CD4-positive, alpha-beta T cell treated with Interleukin-21 for 1 hour (primary cell): ENCODE data around the gene SPPL3.
A peak's percentile ranks its signal among the peaks of the same experiment; 100 is the strongest.

Source experiments
- DNase-seq: peaks from one replicate; pipeline ENCODE4 v3.0.0-alpha.2; 2020

SPPL3 gene

DNA sequence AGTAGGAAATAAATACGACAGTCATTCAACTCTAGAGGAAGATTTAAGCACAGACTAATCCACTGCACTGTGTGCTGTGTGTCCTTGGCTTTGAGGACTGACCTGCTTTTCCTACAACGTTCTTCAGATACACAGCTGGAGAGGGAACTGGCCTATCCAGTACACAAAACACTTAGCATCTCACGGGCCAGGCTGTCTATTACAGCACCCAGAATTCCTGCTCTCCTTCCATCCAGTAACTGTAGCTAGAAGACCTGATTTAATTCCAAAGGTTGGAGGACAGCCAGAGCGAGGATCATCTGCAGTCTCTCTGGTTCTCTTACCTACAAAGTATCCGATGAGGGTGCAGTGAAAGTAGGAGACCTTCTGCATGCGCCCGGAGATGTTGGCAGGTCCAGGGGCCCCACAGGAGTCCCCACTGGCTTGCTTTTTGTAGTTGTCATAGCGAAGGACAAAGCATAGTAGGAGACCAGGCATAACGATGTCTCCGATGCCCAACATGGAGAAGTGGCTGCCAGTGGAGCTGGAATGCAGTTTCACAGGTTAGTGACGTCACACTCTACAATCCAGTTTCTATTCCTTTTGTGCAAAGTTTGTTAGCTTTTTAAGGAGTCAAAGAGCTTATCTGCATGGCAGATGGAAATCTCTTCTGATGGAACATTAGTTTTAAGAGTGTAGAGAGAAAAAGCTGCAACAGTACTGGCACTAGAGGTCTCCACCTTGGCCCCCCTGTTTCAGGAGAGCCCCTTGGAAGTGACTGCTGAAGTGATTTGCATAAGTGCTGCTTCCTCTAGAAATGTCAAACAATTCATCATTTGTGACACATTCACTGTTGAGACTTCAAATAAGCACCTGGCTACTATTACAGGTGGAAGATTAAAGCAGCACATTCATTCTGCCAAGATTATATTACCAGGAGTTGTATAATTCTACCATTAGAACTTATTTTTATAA lies 136.8 kb downstream of the SPPL3 start:
- no peak for DNase-seq

GRCh38 chr12:120766566-120766965 lies 137.6 kb downstream of the SPPL3 start:
- no peak for DNase-seq

DNA sequence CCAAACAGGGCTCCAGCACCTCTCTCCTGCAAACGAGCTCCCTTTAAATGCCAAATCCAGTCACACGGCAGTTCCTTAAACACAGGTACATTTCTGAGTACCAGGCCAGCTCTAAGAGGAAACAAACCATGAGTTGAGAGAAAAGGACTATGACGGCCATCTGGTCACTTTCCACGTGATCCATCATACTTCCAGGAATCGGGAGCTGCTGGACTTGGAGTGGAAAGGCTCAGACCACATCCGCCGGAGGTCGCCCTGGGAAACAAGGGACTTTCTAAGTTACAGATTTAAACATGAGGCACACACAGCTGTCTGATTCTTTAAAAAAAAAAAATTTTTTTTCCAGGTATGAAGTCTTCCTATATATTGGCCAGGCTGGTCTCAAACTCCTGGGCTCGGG lies 139.3 kb downstream of the SPPL3 start:
- DNase-seq, result no peak

GRCh38 chr12:120763250-120763649 lies 140.9 kb downstream of the SPPL3 start:
- no peak for DNase-seq

DNA sequence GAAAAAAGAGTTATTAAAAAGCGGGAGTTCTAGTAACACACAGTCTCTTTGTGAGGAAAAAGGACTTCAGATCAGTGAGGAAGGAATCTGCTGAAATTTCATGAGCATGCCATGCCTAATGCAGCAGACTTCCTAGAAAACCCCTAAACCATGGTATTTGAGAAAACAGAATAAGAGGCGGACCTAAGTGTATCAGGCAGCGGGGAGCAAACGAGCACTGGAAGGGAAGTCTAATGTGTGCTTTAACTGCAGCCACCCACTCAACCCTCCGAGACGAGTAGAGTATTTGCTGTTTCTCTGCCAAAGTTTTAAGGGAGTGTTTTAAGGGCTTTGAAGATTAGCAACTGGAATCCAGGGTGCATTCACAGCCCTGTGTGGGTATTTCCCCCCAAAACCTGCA lies 142.1 kb downstream of the SPPL3 start:
- no peak for DNase-seq

DNA sequence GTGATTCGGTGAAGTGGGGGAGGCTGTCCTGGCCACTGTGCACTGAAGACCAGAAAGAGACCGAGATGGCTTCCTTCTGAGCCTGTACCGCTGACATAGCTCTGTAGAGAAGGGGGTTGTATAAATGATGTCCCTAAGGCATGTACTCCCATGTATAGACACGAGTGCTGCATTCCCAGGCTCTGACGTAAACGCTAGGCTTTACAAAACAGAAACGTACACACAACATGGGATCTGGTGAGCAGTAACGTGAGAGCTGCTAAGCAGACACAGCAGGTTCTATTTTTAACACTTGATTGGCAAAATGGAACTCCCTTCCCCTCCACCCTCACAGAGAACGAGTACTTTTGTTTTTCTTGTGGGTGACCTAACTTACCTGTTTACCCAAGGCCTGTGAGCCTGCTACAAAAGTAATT lies 142.6 kb downstream of the SPPL3 start:
- no peak for DNase-seq

DNA sequence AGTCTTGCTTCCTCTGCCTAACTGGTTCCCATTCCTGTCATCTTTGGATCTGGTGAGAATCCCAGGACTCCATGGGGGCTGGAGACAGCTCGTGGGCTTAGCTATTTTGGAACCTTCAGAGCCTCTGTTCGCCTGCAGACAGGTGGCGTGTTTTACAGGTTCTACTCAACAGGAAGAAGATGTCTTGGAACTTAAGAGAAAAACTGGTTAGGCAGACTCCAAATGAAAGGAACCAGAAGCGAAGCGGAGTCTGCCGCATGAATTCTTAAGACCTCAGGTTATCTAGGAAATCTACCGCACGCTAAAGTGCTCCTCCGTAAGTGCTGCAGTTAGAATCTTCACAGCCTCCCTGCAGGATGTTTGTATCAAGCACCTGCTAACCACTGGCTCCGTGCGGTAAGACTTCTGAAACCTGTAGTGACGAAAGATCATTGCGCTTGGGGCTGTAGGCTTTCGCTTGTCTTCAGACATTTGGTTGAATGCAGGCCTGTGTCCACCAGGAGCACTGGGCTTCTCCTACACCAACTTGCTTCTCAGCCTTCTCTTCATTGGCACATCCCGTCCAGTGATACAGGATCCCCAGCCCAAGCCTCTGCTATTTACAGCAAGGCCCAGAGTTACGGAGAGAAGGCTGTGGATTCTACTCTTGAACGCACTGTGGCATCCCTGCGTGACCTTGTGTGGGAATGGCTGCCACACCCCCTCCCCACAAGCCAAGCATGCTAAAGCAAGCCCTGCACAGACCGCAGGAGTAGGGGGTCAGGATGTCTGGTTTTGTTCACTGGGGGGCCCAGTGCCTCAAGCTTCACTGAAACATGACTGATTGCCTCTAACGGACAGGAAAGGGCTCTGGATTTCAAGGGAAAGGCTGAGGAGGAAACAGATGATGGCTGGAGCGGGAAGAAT lies 143.6 kb downstream of the SPPL3 start:
- DNase-seq, result peak; percentile 27

GRCh38 chr12:120759591-120760348 lies 144.4 kb downstream of the SPPL3 start:
- no peak for DNase-seq

DNA sequence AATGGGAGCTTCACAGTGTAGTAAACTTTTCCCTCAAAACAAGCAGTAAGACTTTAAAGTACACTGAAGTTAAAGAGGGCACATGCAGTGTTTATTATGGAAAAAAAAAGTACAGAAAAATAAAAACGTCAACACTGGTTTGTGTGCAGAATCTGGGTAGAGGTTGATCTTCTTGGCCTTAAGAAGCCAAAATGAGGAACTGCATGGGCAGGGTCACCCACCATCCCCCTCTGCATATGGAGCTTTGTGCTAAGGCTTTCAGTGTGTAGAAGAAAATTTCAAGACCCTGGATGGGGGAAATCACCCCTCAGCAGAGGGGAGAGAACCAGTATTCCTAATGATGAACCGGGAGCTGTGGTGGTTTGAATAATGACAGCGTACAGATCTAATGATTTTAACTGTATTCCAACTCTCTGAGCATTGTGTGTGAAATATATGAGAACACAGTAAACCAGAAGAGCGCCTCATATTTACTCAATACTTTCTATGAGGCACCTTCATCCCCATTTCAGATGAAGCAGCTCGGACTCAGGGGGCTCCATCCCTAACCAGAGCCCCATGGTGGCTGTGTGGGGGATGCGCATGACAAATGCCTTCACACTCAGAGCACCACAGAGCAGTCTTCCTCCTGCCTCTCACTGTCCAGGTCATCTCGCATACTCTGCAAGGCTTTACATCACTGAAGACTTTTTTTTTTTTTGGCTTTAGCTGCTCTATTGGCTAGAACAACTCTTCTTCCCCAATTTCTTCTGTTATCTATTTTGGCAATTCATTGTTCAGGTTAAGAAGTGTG lies 145.2 kb downstream of the SPPL3 start:
- DNase-seq, result no peak

DNA sequence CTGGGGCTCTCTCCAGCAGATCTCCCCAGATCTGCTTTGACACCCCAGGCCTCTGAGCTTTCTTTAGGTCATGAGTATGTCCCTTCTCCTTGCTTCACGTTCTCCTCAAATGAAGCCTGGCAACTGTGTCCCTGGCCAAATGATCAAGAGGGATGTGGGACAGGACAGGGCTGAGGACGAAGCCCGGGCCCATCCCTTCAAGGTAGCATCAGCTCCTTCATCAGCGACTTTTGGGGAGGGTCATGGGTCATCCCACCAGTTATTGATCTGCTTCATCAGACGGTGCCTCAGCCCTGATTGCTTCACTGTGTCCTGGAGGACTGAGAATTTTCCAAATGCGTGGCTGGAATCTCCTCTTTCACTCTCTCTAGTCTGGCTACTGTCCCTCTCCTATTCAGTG lies 146.2 kb downstream of the SPPL3 start:
- no peak for DNase-seq

DNA sequence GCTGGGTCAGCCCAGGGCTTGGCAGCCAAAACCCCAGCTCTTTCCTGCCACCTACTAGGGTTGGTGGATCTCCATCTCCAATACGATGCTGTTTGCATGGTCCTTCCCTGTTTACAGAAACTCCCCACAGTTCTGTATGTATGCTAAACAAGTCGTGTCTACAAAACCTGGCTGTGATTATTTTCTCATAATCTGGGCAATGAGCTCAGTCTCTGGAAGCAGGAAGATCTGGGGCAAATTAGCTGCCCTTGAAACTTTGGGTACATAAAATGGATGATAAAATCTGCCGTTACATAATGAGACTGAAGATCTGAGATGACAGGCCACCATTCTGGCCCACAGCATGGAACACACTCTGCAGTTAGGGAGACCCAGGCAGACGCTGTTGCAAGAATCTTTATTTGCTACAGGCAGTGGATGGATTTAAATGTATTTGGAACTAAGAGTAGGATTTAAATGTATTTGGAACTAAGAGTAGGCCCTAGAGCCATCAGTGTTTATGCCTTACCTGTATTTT lies 146.9 kb downstream of the SPPL3 start:
- no peak for DNase-seq

DNA sequence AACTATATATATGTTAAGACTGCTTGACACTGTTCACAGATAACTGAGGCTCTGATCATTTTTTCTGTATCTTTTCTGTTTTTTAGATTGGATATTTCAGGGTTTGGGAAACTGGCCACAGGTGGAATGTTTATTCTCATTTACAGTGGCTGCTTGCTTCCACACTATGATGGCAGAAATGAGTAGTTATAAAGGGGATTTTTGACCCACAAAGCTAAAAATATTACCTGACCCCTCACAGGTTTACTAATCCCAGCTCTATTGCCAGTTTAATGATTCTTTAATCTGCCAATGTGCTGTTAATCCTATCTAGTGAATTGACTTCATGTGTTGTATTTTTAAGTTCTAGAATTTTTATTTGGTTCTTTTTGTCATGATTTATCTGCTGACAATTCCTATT lies 148.9 kb downstream of the SPPL3 start:
- no peak for DNase-seq

- DNase-seq, result no peak
These were observed 149.4 kb downstream of the SPPL3 start for GRCh38 chr12:120754792-120755191.

GRCh38 chr12:120751389-120751788 lies 152.8 kb downstream of the SPPL3 start:
- DNase-seq, result no peak

DNA sequence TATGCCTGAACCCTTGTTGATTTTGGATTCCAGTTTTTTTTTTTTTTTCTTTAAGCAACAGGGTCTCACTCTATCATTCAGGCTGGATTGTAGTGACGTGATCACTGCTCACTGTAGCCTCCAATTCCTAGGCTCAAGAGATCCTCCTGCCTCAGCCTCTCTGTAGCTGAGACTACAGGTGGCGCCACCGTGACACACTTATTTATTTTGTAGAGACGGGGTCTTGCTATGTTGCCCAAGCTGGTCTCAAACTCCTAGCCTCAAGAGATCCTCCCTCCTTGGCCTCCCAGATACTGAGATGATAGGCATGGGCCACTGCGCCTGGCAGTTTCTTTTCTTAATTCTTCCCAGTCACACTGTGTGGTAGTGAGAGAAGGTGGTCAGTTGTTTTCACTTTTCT lies 153.4 kb downstream of the SPPL3 start:
- DNase-seq, result no peak

DNA sequence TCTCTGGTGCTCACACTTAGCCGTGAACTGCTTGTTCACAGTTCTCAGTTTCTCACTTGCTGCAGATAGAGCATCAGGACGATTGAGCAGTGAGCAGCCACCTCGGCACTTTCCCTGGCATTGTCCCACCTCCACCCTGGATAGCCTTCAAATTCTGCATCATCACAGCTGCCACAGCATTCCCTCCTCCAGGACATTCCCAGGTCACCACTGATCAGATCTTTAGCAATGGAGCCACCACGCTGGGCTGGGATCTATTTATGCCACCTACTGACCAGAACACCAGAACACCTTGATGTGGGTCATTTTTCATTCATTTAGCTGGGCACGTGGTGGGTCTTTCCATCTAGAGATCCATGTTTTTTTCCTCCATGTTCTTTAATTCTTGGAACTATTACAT lies 154.9 kb downstream of the SPPL3 start:
- no peak for DNase-seq

DNA sequence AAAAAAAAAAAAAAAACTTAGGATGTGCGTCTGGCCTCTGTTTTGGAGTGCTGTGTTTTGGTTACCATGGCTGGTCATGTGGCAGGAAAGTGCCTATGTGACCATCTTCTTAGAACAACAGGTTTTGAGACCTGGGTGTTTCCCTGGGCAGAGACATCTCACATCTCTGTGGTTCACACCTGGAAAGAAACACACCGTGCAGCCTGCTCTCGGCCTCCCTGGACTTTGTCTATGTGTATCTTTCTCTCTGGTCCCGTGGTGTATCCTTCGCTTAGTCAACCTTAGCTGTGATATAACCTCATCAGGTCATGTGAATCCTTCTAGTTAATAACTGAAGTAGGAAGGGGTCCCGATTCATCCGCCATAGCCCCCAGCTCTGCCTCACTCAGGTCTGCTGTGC lies 155.9 kb downstream of the SPPL3 start:
- no peak for DNase-seq

- DNase-seq, result no peak
These were observed 159.2 kb downstream of the SPPL3 start for GRCh38 chr12:120744922-120745493.

DNA sequence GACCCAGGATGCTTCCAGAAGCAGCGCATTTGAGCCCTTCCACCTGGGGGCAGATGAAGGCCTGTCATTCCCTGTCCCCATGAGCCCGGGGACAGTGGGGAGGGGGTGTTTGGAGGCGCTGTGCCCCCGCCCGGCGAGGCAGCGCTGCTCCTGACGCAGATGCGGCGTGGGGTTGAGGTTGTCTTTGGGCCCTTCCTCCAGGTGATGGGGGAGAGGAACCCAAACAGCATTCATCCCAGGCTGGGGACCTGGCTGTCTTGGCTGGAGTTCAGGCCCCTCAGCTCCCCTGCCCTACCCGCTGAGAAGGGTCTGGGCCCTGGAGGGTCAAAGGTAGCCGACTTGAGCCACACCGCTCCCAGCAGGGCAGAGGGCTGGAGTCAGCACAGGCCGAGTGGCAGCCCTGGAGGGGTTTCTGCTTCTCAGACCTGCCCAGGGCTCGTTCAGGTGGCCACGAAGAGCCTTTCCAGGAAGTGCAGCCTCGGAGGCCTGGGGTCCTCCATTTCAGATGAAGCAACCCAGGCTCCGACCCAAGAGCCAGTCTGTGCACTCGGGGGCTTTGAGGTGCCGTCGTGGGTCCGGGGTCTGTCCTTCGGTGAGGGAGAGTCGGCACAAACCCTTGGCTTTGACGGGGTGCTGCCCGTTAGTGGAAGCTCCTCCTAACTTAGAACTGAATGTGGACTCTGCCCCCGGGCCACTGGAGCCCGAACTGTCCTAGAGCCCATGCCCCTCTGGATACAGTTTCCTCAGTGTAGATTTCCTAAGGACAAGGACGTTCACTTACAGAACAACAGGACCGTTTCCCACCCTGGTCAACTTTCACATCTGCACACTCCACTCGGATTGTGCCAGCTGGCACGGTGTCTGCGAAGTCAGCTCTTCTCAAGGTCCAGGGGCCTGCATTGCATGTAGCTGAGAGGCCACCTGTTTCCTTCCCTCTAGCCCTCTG lies 162.4 kb downstream of the SPPL3 start:
- no peak for DNase-seq

- DNase-seq, result no peak
These were observed 163.3 kb downstream of the SPPL3 start for GRCh38 chr12:120740871-120741270.
